ENCODE results near the gene FBL.

The FBL gene

DNA sequence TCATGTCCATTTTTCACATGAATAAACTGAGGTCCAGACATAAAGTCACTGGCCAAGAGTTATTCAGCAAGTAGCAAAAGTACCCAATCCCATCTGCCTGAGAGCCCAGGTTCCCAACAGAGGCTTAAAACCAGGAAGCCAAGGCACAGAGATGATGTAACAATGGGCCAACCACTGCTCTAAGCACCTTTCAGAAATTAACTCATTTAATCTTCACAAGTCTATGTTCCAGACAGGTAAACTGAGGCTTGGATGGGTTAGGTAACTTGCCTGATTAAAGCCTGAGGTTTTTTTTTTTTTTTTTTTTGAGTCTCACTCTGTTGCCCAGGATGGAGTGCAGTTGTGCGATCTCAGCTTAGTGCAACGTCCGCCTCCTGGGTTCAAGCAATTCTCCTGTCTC is 8.2 kb downstream of the FBL start:
- Histone ChIP-seq H4K20me1 (ENCODE audit: insufficient read depth) (peaks cover 9% of the 10 kb centered on the region; the same call in 1 of the 2 replicates), H3K4me1 (ENCODE audit: low read depth, poor library complexity, severe bottlenecking) (peaks cover 28% of the 10 kb centered on the region), H3K27ac (no peak overlapping the region), H3K27me3 (ENCODE audit: insufficient read depth, low read depth) (no peaks in the 10 kb centered on the region), H3K79me2 (ENCODE audit: insufficient read depth, low read depth) (peaks cover 43% of the 10 kb centered on the region), H3K4me2 (no peak overlapping the region), H3K4me3 (IDR thresholded peaks at IDR 0.05; ENCODE audit: insufficient read depth, low read depth, low read length) (no peak overlapping the region), H3K9ac (no peak overlapping the region), H2AFZ (ENCODE audit: low read depth) (no peak overlapping the region), H3K36me3 (ENCODE audit: insufficient read depth) (peaks cover 5% of the 10 kb centered on the region; the same call in 1 of the 2 replicates)
- no peak for TF ChIP-seq CTCF (conservative IDR thresholded peaks at IDR 0.05; ENCODE audit: low read depth, low read length)

DNA sequence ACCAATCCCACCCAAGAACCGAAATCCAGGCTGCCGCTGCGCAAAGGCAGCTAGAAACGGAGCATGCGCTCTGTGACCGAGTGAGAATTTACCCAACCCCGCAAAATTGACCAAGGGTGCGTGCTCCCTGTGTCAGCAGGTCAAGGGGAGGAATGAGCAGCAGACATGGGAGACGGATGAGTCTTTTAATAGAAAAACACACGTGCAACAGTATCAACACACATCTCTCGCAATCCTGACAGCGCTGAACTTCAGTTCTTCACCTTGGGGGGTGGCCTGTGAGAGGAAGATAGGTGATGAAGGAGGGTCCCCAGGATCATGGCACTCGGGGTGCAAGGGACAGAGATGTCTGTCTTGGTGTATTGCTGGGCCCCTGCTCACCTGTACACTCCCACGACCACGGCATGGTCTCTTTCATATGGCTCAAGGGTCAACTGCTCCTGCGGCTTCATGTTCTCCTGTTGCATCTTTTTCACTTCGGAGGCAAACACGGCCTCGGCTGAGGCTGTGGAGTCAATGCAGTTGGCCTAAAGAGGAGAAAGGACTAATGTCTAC is 11.8 kb downstream of the FBL start:
- H3K4me3 ChIP-seq (IDR thresholded peaks at IDR 0.05; ENCODE audit: insufficient read depth, low read depth, low read length): no peak overlapping the region

GRCh38 chr19:39833464-39834286 is 12.5 kb downstream of the FBL start, which contains the start of gene DYRK1B:
Gene DYRK1B (minus strand): TSS chr19:39834162. CDS start chr19:39831867, 2,295 bp downstream.
- peak within 1 kb of the TSS; percentile 78 for H3K9ac ChIP-seq
- no peaks in the 10 kb centered on the region for H3K27me3 ChIP-seq (ENCODE audit: insufficient read depth, low read depth)
- TF ChIP-seq CTCF (conservative IDR thresholded peaks at IDR 0.05; ENCODE audit: low read depth, low read length): no peak
- peaks cover 2% of the 10 kb centered on the region; the same call in 1 of the 2 replicates for H3K79me2 ChIP-seq (ENCODE audit: insufficient read depth, low read depth)
- H3K4me1 ChIP-seq (ENCODE audit: low read depth, poor library complexity, severe bottlenecking): peaks cover 22% of the 10 kb centered on the region
- H4K20me1 ChIP-seq (ENCODE audit: insufficient read depth): no peaks in the 10 kb centered on the region
- H3K4me3 ChIP-seq (IDR thresholded peaks at IDR 0.05; ENCODE audit: insufficient read depth, low read depth, low read length): no peak within 1 kb of the TSS
- peaks cover 5% of the 10 kb centered on the region; the same call in 1 of the 2 replicates for H3K36me3 ChIP-seq (ENCODE audit: insufficient read depth)
- H3K4me2 ChIP-seq: peak within 1 kb of the TSS; percentile 98
- H3K27ac ChIP-seq: peak within 1 kb of the TSS; percentile 85
- H2AFZ ChIP-seq (ENCODE audit: low read depth): peak within 1 kb of the TSS; percentile 42

More for the DNA sequence above, 11.8 kb downstream of the FBL start:
- Histone ChIP-seq H3K79me2 (ENCODE audit: insufficient read depth, low read depth) (peaks cover 9% of the 10 kb centered on the region; the same call in 1 of the 2 replicates), H4K20me1 (ENCODE audit: insufficient read depth) (no peaks in the 10 kb centered on the region), H3K36me3 (ENCODE audit: insufficient read depth) (peaks cover 5% of the 10 kb centered on the region; the same call in 1 of the 2 replicates), H3K27me3 (ENCODE audit: insufficient read depth, low read depth) (no peaks in the 10 kb centered on the region), H3K9ac (no peak overlapping the region), H2AFZ (ENCODE audit: low read depth) (peak overlapping the region; percentile 42; the same call in 1 of the 2 replicates), H3K4me2 (peak overlapping the region; percentile 38; the same call in 1 of the 2 replicates), H3K4me1 (ENCODE audit: low read depth, poor library complexity, severe bottlenecking) (peaks cover 16% of the 10 kb centered on the region), H3K27ac (peak overlapping the region; percentile 85; the same call in 1 of the 2 replicates)
- no peak for TF ChIP-seq CTCF (conservative IDR thresholded peaks at IDR 0.05; ENCODE audit: low read depth, low read length)

- no peaks in the 10 kb centered on the region for H4K20me1 ChIP-seq (ENCODE audit: insufficient read depth)
- peak overlapping the region; percentile 78 for H3K9ac ChIP-seq
- no peaks in the 10 kb centered on the region for H3K27me3 ChIP-seq (ENCODE audit: insufficient read depth, low read depth)
- TF ChIP-seq CTCF (conservative IDR thresholded peaks at IDR 0.05; ENCODE audit: low read depth, low read length): no peak
- H3K4me1 ChIP-seq (ENCODE audit: low read depth, poor library complexity, severe bottlenecking): peaks cover 22% of the 10 kb centered on the region
- peak overlapping the region; percentile 42 for H2AFZ ChIP-seq (ENCODE audit: low read depth)
- H3K27ac ChIP-seq: peak overlapping the region; percentile 85
- H3K79me2 ChIP-seq (ENCODE audit: insufficient read depth, low read depth): no peaks in the 10 kb centered on the region
- peaks cover 5% of the 10 kb centered on the region; the same call in 1 of the 2 replicates for H3K36me3 ChIP-seq (ENCODE audit: insufficient read depth)
- H3K4me3 ChIP-seq (IDR thresholded peaks at IDR 0.05; ENCODE audit: insufficient read depth, low read depth, low read length): no peak overlapping the region
- H3K4me2 ChIP-seq: peak overlapping the region; percentile 98
Measured at GRCh38 chr19:39833160-39833463, 13.1 kb downstream of the FBL start.
